Tibial artery (tissue), 4 donors: Measurements from ENCODE around the gene RERE.

Source experiments
- DNase-seq, 2 donors: peaks; one replicate each; pipeline ENCODE4 v3.0.0-alpha.2; 2019
- H3K27ac ChIP-seq, 2 donors: fragments of 200-600 bp; sonication (generic) in 1 of 2; 1 replicate in 1 of 2; 2 replicates in 1 of 2; pipeline ENCODE4 v1.5.1; 2018 to 2019; ENCODE audit warnings: mild to moderate bottlenecking in 1 of 2
- H3K27me3 ChIP-seq, 2 donors: fragments of 200-600 bp; sonication (generic) in 1 of 2; one replicate each; pipeline versions ENCODE4 v1.5.1 to v1.6.0; 2016 to 2019
- H3K36me3 ChIP-seq, 3 donors: fragments of 200-600 bp; sonication (generic) in 2 of 3; one replicate each; pipeline ENCODE4 v1.5.1; 2016 to 2019; ENCODE audit warnings: mild to moderate bottlenecking in 2 of 3
- H3K4me1 ChIP-seq, 4 donors: fragments of 200-600 bp; sonication (generic) in 2 of 4; 1 replicate in 3 of 4; 2 replicates in 1 of 4; pipeline ENCODE4 v1.5.1; 2016 to 2019
- H3K4me3 ChIP-seq, 2 donors: fragments of 200-600 bp; sonication (generic) in 1 of 2; 1 replicate in 1 of 2; 2 replicates in 1 of 2; pipeline ENCODE4 v1.5.1; 2018 to 2019; ENCODE audit warnings: mild to moderate bottlenecking in 2 of 2
- H3K9me3 ChIP-seq, 3 donors: fragments of 200-600 bp; sonication (generic) in 1 of 3; one replicate each; pipeline ENCODE4 v1.5.1; 2016 to 2019
- CTCF ChIP-seq, 2 experiments: fragments of 200-600 bp in 1 of 2; fragments of 450-650 bp in 1 of 2; IDR thresholded peaks; one replicate each; pipeline ENCODE4 v1.5.1; 2017 to 2019; ENCODE audit warnings: antibody characterized with exemption in 2 of 2, mild to moderate bottlenecking in 1 of 2, moderate library complexity in 1 of 2
- intact Hi-C: fragments of 100-400 bp; cut with DNase I; formaldehyde crosslinking; loops from one replicate; pipeline ENCODE4 v1.15.0; 2023; ENCODE audit warnings: low total_unique reads

The RERE gene

GRCh38 chr1:8525216-8525557 lies 292.3 kb downstream of the RERE start:
- peak overlapping the region; percentile 48 to 58 for H3K4me3 ChIP-seq
- peak in 1 of 2 donors; percentile 45 for DNase-seq
- H3K27me3 ChIP-seq, result no peaks in the 10 kb centered on the region
- H3K4me1 ChIP-seq, result peaks cover 0 to 34% (median 27%) of the 10 kb centered on the region in 4 donors
- peak overlapping the region; percentile 73 to 81 for H3K27ac ChIP-seq
- intact Hi-C loops, result no loop called here
- H3K36me3 ChIP-seq, result no peaks in the 10 kb centered on the region
- H3K9me3 ChIP-seq, result no peaks in the 10 kb centered on the region
- no peak for TF ChIP-seq CTCF (IDR thresholded peaks at IDR 0.05)

GRCh38 chr1:8524627-8525157 lies 292.7 kb downstream of the RERE start:
- Histone ChIP-seq H3K4me1 (peaks cover 0 to 34% (median 29%) of the 10 kb centered on the region in 4 donors), H3K27ac (peak overlapping the region; percentile 73 to 81), H3K27me3 (no peaks in the 10 kb centered on the region), H3K4me3 (peak overlapping the region; percentile 48 to 58), H3K36me3 (no peaks in the 10 kb centered on the region), H3K9me3 (no peaks in the 10 kb centered on the region)
- no peak for TF ChIP-seq CTCF (IDR thresholded peaks at IDR 0.05)
- no peak for DNase-seq
- intact Hi-C loops, result no loop called here

- H3K9me3 ChIP-seq, result no peaks in the 10 kb centered on the region
- peaks cover 0 to 38% (median 29%) of the 10 kb centered on the region in 4 donors for H3K4me1 ChIP-seq
- DNase-seq, result no peak
- H3K27ac ChIP-seq, result peak overlapping the region; percentile 51 to 73
- intact Hi-C loops, result no loop called here
- no peak for TF ChIP-seq CTCF (IDR thresholded peaks at IDR 0.05)
- no peaks in the 10 kb centered on the region for H3K36me3 ChIP-seq
- H3K27me3 ChIP-seq, result no peaks in the 10 kb centered on the region
- peak overlapping the region in 1 of 2 donors; percentile 4 for H3K4me3 ChIP-seq
Measured at GRCh38 chr1:8523666-8524206, 293.7 kb downstream of the RERE start.

GRCh38 chr1:8520483-8520966 lies 296.9 kb downstream of the RERE start:
- no peaks in the 10 kb centered on the region for H3K36me3 ChIP-seq
- peaks cover 0 to 45% (median 30%) of the 10 kb centered on the region in 4 donors for H3K4me1 ChIP-seq
- intact Hi-C loops, result no loop called here
- no peak for TF ChIP-seq CTCF (IDR thresholded peaks at IDR 0.05)
- no peak overlapping the region for H3K4me3 ChIP-seq
- no peaks in the 10 kb centered on the region for H3K27me3 ChIP-seq
- DNase-seq, result no peak
- no peaks in the 10 kb centered on the region for H3K9me3 ChIP-seq
- no peak overlapping the region for H3K27ac ChIP-seq

- Histone ChIP-seq H3K27ac (no peak overlapping the region), H3K36me3 (no peaks in the 10 kb centered on the region), H3K9me3 (no peaks in the 10 kb centered on the region), H3K27me3 (no peaks in the 10 kb centered on the region), H3K4me1 (peaks cover 0 to 35% (median 24%) of the 10 kb centered on the region in 4 donors), H3K4me3 (no peak overlapping the region)
- TF ChIP-seq CTCF (IDR thresholded peaks at IDR 0.05), result no peak
- intact Hi-C loops, result no loop called here
- DNase-seq, result no peak
Measured at GRCh38 chr1:8519167-8519566, 298.3 kb downstream of the RERE start.
